ENCODE measurements around the gene RFC2. TPM values are rescaled to one million over a fixed set of nuclear protein-coding genes. Genes with fewer than 3 reads are reported as not detected.

RFC2 gene
- total and polyA plus RNA-seq, 10 of the 15 experiments (the other 5 are each of a cell fraction or from before 2014, with no cell fraction given): 25.8 to 145 (median 90.9) TPM

- ChIA-PET RAD21 (ENCODE audit: unreplicated experiment) (interaction anchor here (0.7 to 1.8 kb wide), 2 partner anchors 24 to 161 kb away, joined by 3 to 6 read pairs; no protein-coding TSS in a partner anchor), SMC1A (ENCODE audit: uncharacterized antibody, unreplicated experiment) (interaction anchor here (0.9 to 2.1 kb wide), 2 partner anchors 9 to 22 kb away, joined by 4 to 9 read pairs; no protein-coding TSS in a partner anchor), CTCF (interaction anchor here (2.0 kb wide), 1 partner anchor 161 kb away, joined by 5 read pairs; no protein-coding TSS in a partner anchor), POLR2A (interaction anchor here (0.7 to 1.8 kb wide), 2 partner anchors 14 to 23 kb away, joined by 4 to 5 read pairs; partner anchors contain the start of gene RFC2)
- Histone ChIP-seq H3K27me3 (replicated peaks in 1 of 2; ENCODE audit: control insufficient read depth in 2 of 2, insufficient read depth in 2 of 2, low read length in 1 of 2) (no peaks in the 10 kb centered on the region), H4K20me1 (ENCODE audit: control insufficient read depth, insufficient read depth) (no peaks in the 10 kb centered on the region), H3K4me2 (ENCODE audit: control insufficient read depth, insufficient read depth) (no peak overlapping the region), H3K79me2 (ENCODE audit: control insufficient read depth, insufficient read depth, low read length) (no peaks in the 10 kb centered on the region; the same call in none of the 2 replicates), H3K9ac (ENCODE audit: control insufficient read depth, insufficient read depth, low read length) (no peak overlapping the region), H2AFZ (ENCODE audit: control insufficient read depth, low read depth, low read length) (no peak overlapping the region), H3K4me1 (ENCODE audit: control insufficient read depth, insufficient read depth, low read length) (peaks cover 7% of the 10 kb centered on the region), H3K36me3 (ENCODE audit: control insufficient read depth in 2 of 2, insufficient read depth in 2 of 2, low read length in 1 of 2) (peaks cover 44 to 45% of the 10 kb centered on the region in 2 experiments), H3K27ac (ENCODE audit: control insufficient read depth, insufficient read depth) (no peak overlapping the region), H3K4me3 (no peak overlapping the region), H3K9me3 (replicated peaks; ENCODE audit: control insufficient read depth, insufficient read depth, low read length) (no peaks in the 10 kb centered on the region)
- no TSS peak for BruUV-seq (replicated peaks)
- in situ Hi-C loops (cut with MboI): no loop called here
- FAIRE-seq: no peak
- no peak for DNase-seq (ENCODE audit: low read depth, low spot score)
- WGBS (ENCODE audit: insufficient coverage, insufficient replicate concordance, low lambda C conversion rate, missing lambda C conversion rate): 96% methylated on average over 4 of the region's 4 CpGs
- no peak for ATAC-seq
- intact Hi-C loops (cut with micrococcal nuclease; ENCODE audit: unreplicated experiment): no loop called here
- TF ChIP-seq ETV6 (conservative IDR thresholded peaks at IDR 0.05 in 1 of 2, IDR thresholded peaks at IDR 0.05 in 1 of 2; ENCODE audit: borderline replicate concordance in 1 of 2, low read depth in 1 of 2) (no peak), CHD2 (IDR thresholded peaks at IDR 0.05; ENCODE audit: borderline replicate concordance, low read depth, low read length) (no peak), ZNF207 (IDR thresholded peaks at IDR 0.05; ENCODE audit: borderline replicate concordance) (no peak), ASH2L (IDR thresholded peaks at IDR 0.05; ENCODE audit: borderline replicate concordance, low read depth) (no peak), KAT2A (conservative IDR thresholded peaks at IDR 0.05; ENCODE audit: control insufficient read depth, low read depth, low read length) (no peak), ZNF24 (IDR thresholded peaks at IDR 0.05) (no peak), STAT3 (IDR thresholded peaks at IDR 0.05; ENCODE audit: low read depth, low read length) (no peak), MEF2B (IDR thresholded peaks at IDR 0.05; ENCODE audit: partially characterized antibody, poor library complexity, severe bottlenecking) (no peak), HSF1 (IDR thresholded peaks at IDR 0.05; ENCODE audit: low read depth, low read length) (no peak), SREBF2 (IDR thresholded peaks at IDR 0.05; ENCODE audit: low read length) (no peak), ATF3 (IDR thresholded peaks at IDR 0.05; ENCODE audit: borderline replicate concordance, extremely low read depth, low read depth, low read length) (no peak), MYC (IDR thresholded peaks at IDR 0.05; ENCODE audit: insufficient read depth, insufficient read length, insufficient replicate concordance, low read length, severe bottlenecking) (no peak), ZNF592 (IDR thresholded peaks at IDR 0.05) (no peak), BCL3 (IDR thresholded peaks at IDR 0.05; ENCODE audit: borderline replicate concordance, insufficient read depth, low read depth, low read length, poor library complexity, severe bottlenecking) (no peak)
Observed at GRCh38 chr7:74240482-74240881, 13.7 kb downstream of the RFC2 start.
